BLaER1 (cell line): ENCODE measurements around the gene PBX3.

Experiments
- H3K27ac ChIP-seq: shearing (Covaris generic); formaldehyde crosslinking; 2 replicates; pipeline ENCODE4 v1.8.1; 2022
- H3K27me3 ChIP-seq: shearing (Covaris generic); formaldehyde crosslinking; 2 replicates; pipeline ENCODE4 v1.8.1; 2022
- H3K36me3 ChIP-seq: shearing (Covaris generic); formaldehyde crosslinking; 2 replicates; pipeline ENCODE4 v1.8.1; 2022
- H3K4me1 ChIP-seq: shearing (Covaris generic); formaldehyde crosslinking; 2 replicates; pipeline ENCODE4 v1.8.1; 2022
- H3K4me2 ChIP-seq: shearing (Covaris generic); formaldehyde crosslinking; 2 replicates; pipeline ENCODE4 v1.8.1; 2022
- H3K4me3 ChIP-seq: shearing (Covaris generic); formaldehyde crosslinking; 2 replicates; pipeline ENCODE4 v1.8.1; 2022
- H3K9ac ChIP-seq: shearing (Covaris generic); formaldehyde crosslinking; 2 replicates; pipeline ENCODE4 v1.8.1; 2022
- H3K9me3 ChIP-seq: shearing (Covaris generic); formaldehyde crosslinking; 2 replicates; pipeline ENCODE4 v1.8.1; 2022
- H4K20me1 ChIP-seq: shearing (Covaris generic); formaldehyde crosslinking; 2 replicates; pipeline ENCODE4 v1.8.1; 2022
- Cebpa-rat ChIP-seq: shearing (Covaris generic); IDR thresholded peaks from 2 replicates; pipeline ENCODE4 v1.8.1; 2022

Gene PBX3

DNA sequence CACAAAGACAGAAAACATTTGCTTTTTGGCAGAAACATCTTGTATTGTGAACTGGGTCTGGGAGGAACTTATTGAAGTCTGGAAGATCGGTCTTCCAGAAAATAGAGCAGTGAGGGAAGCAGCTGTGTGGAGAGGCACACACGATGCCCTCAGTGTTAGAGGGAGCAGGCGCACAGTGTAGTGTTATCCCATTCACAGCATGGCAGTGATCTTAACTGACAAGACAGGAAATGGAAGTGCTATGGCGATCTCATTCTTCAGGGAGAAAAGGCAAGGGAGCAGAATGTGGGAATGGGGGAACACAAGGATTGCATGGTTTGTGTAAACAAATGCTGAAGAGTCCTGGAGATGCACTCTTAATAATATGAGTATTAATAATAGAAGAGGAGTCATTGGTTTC is 161.0 kb downstream of the PBX3 start:
- Histone ChIP-seq H3K36me3 (no peaks in the 10 kb centered on the region), H3K4me2 (no peak overlapping the region), H3K9me3 (no peaks in the 10 kb centered on the region), H3K27ac (no peak overlapping the region), H3K9ac (no peak overlapping the region), H3K27me3 (no peaks in the 10 kb centered on the region), H3K4me1 (no peaks in the 10 kb centered on the region), H3K4me3 (no peak overlapping the region), H4K20me1 (0 out of 2 replicates have a peak, but pooled peaks cover 6% of the 10 kb centered on the region)
- TF ChIP-seq Cebpa-rat, result no peak

DNA sequence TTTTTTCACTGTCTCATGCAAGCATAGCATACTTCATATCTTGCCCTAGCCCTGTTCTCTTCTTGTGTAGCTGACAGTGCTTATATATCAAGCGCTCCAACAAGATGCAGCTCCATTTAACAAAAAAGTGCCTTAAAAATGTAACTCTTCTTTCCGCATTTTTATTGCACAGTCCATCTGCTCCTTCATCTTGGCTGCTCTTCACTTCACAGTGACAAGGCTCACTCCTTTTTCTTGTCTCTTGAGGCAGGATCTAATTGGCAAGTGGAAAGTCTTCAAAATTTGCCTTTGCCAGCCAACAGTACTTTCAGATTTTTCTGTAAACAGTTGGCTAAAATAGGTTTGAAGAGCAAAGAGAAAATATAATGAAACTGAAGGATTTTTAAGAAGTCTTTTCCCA is 161.8 kb downstream of the PBX3 start:
- no peak overlapping the region for H3K9ac ChIP-seq
- H3K4me3 ChIP-seq, result no peak overlapping the region
- no peaks in the 10 kb centered on the region for H3K9me3 ChIP-seq
- H3K27ac ChIP-seq, result no peak overlapping the region
- H3K27me3 ChIP-seq, result no peaks in the 10 kb centered on the region
- no peaks in the 10 kb centered on the region for H3K4me1 ChIP-seq
- TF ChIP-seq Cebpa-rat, result no peak
- H3K36me3 ChIP-seq, result no peaks in the 10 kb centered on the region
- no peak overlapping the region for H3K4me2 ChIP-seq
- H4K20me1 ChIP-seq, result 0 out of 2 replicates have a peak, but pooled peaks cover 6% of the 10 kb centered on the region

DNA sequence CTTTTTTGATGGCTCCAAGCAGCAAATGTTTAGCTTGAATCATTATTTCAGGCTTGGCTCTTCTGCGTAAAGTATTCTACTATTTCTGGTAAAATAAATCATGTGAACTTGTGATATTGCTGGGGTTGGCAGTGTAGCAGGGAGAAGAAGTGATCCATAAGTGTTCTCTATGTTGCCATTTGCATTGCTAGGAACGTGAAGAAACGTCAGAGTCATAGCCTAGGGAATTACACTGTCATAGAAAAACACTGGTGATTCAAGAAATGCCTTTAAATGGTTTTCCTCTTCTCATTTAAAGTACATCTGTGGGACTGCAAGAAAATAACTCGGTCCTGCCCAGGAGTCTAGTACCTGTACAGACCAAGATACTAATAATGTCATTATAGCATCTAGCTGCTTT is 162.3 kb downstream of the PBX3 start:
- Histone ChIP-seq H3K9me3 (no peaks in the 10 kb centered on the region), H4K20me1 (0 out of 2 replicates have a peak, but pooled peaks cover 6% of the 10 kb centered on the region), H3K4me1 (no peaks in the 10 kb centered on the region), H3K36me3 (no peaks in the 10 kb centered on the region), H3K4me2 (no peak overlapping the region), H3K27ac (no peak overlapping the region), H3K9ac (no peak overlapping the region), H3K27me3 (no peaks in the 10 kb centered on the region), H3K4me3 (no peak overlapping the region)
- TF ChIP-seq Cebpa-rat, result no peak

DNA sequence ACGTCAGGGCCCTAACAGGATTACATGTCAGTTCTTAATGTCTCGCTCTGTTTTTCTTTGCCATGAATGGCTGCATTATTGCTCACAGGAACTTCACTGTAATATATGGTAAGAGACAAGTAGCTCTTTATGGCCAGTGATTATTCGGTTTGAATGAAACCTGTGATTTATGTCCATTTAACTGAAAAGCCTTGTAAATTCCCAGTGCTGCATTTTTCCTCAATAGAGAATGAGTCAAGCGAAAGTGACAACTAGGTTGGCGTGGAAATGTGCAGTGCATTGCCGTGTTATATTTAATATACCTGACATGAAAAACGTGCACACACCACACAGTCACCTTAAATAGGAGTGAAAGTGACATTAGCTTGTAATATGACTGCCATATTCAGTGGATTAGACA is 163.1 kb downstream of the PBX3 start:
- no peaks in the 10 kb centered on the region for H3K27me3 ChIP-seq
- no peak overlapping the region for H3K27ac ChIP-seq
- H3K9me3 ChIP-seq, result no peaks in the 10 kb centered on the region
- H3K9ac ChIP-seq, result no peak overlapping the region
- no peak overlapping the region for H3K4me2 ChIP-seq
- H4K20me1 ChIP-seq, result 0 out of 2 replicates have a peak, but pooled peaks cover 6% of the 10 kb centered on the region
- H3K36me3 ChIP-seq, result no peaks in the 10 kb centered on the region
- TF ChIP-seq Cebpa-rat, result no peak
- H3K4me1 ChIP-seq, result no peaks in the 10 kb centered on the region
- no peak overlapping the region for H3K4me3 ChIP-seq

DNA sequence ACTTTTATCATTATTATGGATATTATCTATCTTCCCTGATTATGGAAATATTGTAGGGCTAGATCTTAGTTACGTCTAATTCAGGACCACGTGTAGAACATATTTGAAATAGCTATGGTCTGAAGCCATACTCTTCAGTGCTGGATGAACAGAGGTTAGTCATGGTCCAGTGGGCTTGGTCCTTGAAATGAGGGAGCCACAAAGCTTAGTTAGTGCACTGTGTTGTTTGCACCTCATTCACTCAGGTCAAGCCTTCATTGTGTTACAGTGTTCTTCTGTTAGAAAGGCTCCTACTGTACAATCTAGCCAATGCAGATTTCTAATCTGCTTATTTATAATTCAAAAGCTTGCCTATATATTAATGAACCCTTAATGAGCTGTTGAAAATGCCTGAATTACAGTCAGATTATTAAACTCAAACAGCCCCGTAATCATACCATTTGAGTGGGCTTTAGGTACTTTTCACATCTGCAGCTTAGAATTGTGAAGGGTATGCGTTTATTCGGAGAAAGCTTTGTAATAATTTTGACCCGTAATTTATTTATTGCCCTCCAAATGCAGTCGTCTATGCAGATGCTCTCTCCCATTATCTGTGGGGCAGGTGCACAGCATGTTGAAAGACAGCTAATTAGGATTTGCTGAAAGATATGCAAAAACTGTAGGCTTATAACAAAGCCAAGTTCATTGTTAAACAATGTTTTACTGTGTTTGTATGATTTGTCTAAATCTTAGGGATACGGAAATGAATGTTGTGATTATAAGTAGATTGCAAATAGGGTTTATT is 164.9 kb downstream of the PBX3 start:
- Histone ChIP-seq H3K9ac (no peak overlapping the region), H3K27me3 (no peaks in the 10 kb centered on the region), H3K4me2 (no peak overlapping the region), H4K20me1 (0 out of 2 replicates have a peak, but pooled peaks cover 6% of the 10 kb centered on the region), H3K27ac (no peak overlapping the region), H3K4me1 (no peaks in the 10 kb centered on the region), H3K36me3 (no peaks in the 10 kb centered on the region), H3K4me3 (no peak overlapping the region), H3K9me3 (no peaks in the 10 kb centered on the region)
- no peak for TF ChIP-seq Cebpa-rat

DNA sequence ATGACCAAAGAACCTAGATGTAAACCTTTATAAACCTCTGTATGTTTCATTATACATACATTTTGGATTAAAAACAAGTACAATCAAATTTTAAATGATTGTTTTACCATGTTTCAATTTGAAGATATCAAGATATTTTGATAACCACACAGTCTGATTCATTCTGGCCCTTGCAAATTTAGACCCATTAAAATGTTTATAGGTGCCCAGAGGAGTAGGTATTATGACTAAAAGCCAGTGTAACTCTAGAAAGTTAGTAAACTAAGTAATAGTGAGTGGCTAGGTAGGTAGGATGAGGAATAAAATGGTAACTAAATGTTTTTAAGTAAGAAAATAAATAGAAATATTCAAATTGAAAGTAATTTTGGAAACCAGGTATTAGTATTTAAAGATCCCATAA is 165.5 kb downstream of the PBX3 start:
- Histone ChIP-seq H3K4me2 (no peak overlapping the region), H3K36me3 (no peaks in the 10 kb centered on the region), H3K4me3 (no peak overlapping the region), H3K9me3 (no peaks in the 10 kb centered on the region), H3K27ac (no peak overlapping the region), H3K27me3 (no peaks in the 10 kb centered on the region), H3K4me1 (no peaks in the 10 kb centered on the region), H4K20me1 (0 out of 2 replicates have a peak, but pooled peaks cover 6% of the 10 kb centered on the region), H3K9ac (no peak overlapping the region)
- no peak for TF ChIP-seq Cebpa-rat

DNA sequence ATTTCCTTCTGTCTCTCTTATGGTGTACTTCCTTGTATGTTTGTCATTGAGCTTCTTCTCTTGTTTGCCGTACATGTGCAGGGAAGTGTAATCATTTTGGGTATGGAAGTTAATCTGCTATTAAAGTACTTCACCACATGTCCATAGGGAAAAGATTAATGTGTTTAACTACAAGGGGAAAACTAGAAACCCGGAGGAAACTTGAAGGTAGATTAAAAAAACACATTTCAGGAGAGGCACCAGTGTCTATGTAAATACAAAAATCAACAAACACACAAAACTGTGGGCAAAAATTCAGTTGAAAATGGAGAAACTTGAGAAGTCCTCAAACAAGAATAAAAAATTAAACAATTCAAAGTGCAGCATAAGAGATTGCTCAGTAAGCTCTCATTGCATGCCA is 166.4 kb downstream of the PBX3 start:
- 0 out of 2 replicates have a peak, but pooled peaks cover 6% of the 10 kb centered on the region for H4K20me1 ChIP-seq
- no peaks in the 10 kb centered on the region for H3K4me1 ChIP-seq
- no peak overlapping the region for H3K9ac ChIP-seq
- no peak overlapping the region for H3K4me2 ChIP-seq
- no peak overlapping the region for H3K4me3 ChIP-seq
- H3K36me3 ChIP-seq, result no peaks in the 10 kb centered on the region
- H3K27ac ChIP-seq, result no peak overlapping the region
- no peaks in the 10 kb centered on the region for H3K27me3 ChIP-seq
- no peaks in the 10 kb centered on the region for H3K9me3 ChIP-seq
- no peak for TF ChIP-seq Cebpa-rat

DNA sequence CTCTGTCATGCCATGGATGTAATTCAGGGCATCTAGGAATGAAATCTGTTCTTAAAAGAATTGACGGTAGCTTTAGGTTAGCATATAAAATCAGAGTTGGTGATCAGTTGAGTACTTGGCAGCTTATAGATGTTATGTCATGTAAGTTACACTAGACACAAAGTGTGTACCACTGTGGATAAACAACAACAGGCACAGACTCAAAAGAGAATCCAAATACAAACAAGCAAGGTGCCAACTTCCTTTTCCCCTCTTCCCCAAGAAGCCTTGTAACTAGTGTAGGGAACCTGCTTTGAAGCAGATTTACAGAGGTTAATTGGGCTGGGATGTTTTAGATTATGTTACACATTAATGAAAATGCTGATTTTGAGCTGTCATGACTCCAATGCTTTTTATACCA is 167.2 kb downstream of the PBX3 start:
- Histone ChIP-seq H3K36me3 (no peaks in the 10 kb centered on the region), H3K9ac (no peak overlapping the region), H3K27ac (no peak overlapping the region), H3K9me3 (no peaks in the 10 kb centered on the region), H4K20me1 (0 out of 2 replicates have a peak, but pooled peaks cover 6% of the 10 kb centered on the region), H3K4me3 (no peak overlapping the region), H3K27me3 (no peaks in the 10 kb centered on the region), H3K4me2 (no peak overlapping the region), H3K4me1 (no peaks in the 10 kb centered on the region)
- no peak for TF ChIP-seq Cebpa-rat

DNA sequence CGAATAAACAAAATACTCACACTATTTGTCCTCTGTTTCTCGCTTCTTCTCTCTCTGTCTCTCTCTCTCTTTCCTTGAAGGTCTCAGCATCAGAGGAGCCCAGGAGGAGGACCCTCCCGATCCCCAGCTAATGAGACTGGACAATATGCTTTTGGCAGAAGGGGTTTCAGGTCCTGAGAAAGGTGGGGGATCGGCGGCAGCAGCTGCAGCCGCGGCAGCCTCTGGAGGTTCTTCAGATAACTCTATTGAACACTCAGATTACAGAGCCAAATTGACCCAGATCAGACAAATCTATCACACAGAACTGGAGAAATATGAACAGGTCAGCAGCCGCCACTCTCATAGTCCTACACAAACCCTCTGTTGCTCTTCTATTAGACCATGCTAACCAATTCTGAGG is 168.4 kb downstream of the PBX3 start:
- Histone ChIP-seq H3K4me2 (no peak overlapping the region), H4K20me1 (0 out of 2 replicates have a peak, but pooled peaks cover 3% of the 10 kb centered on the region), H3K4me1 (no peaks in the 10 kb centered on the region), H3K36me3 (no peaks in the 10 kb centered on the region), H3K27me3 (no peaks in the 10 kb centered on the region), H3K9me3 (no peaks in the 10 kb centered on the region), H3K9ac (no peak overlapping the region), H3K27ac (no peak overlapping the region), H3K4me3 (no peak overlapping the region)
- no peak for TF ChIP-seq Cebpa-rat

DNA sequence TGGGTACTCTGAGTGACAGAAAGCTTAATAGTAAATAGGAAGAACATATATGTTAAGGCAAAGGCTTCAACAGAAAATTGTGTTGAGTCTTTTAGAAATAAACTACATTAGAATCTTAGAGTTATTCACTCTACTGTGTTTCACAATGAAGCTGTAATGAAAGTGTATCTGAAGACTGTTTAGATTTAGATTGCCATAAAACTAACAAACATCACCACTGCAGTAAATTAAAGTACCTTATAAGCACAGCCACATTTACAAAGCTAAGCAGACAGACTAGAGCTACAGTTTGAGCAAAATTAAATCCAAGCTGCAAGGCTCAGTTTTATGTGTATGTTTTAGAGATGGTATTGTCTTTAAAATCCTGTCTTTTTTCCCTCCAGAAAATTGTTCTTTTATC is 172.4 kb downstream of the PBX3 start:
- Histone ChIP-seq H3K36me3 (no peaks in the 10 kb centered on the region), H3K9me3 (no peaks in the 10 kb centered on the region), H3K4me2 (no peak overlapping the region), H3K9ac (no peak overlapping the region), H3K4me3 (no peak overlapping the region), H3K27me3 (no peaks in the 10 kb centered on the region), H4K20me1 (no peaks in the 10 kb centered on the region), H3K4me1 (no peaks in the 10 kb centered on the region), H3K27ac (no peak overlapping the region)
- TF ChIP-seq Cebpa-rat, result no peak
